ENCODE results near the gene FAM83E. TPM values are rescaled to one million over a fixed set of nuclear protein-coding genes. Genes with fewer than 3 reads are reported as not detected.

The FAM83E gene
- polyA plus RNA-seq, 2 of the 4 experiments (the other 2 are of a cell fraction), result 0.16 to 0.41 TPM

- no peak for TF ChIP-seq ESRRA (IDR thresholded peaks at IDR 0.05; ENCODE audit: borderline replicate concordance, low read length)
- no peak for TF ChIP-seq ZNF302 (CRISPR knock-in tag; IDR thresholded peaks at IDR 0.05)
- TF ChIP-seq CEBPB (IDR thresholded peaks at IDR 0.05), result no peak
- no peak for TF ChIP-seq POLR2A (IDR thresholded peaks at IDR 0.05; ENCODE audit: low read length)
- TF ChIP-seq MAZ (IDR thresholded peaks at IDR 0.05; ENCODE audit: borderline replicate concordance, low read depth, low read length), result peak; percentile 87; the same call in 1 of the 2 replicates
- TF ChIP-seq EHMT2 (IDR thresholded peaks at IDR 0.05; ENCODE audit: low read depth), result no peak
- no peak for TF ChIP-seq NR3C1 (IDR thresholded peaks at IDR 0.05)
- TF ChIP-seq RNF2 (IDR thresholded peaks at IDR 0.05; ENCODE audit: borderline replicate concordance, low read depth), result no peak
- TF ChIP-seq CBX2 (IDR thresholded peaks at IDR 0.05; ENCODE audit: borderline replicate concordance, low read depth), result no peak
- peak in 1 of 2 experiments; percentile 10; a peak in 1 of 5 replicates for TF ChIP-seq JUN (IDR thresholded peaks at IDR 0.05)
- peak; percentile 50; the same call in 1 of the 2 replicates for TF ChIP-seq GATA3 (IDR thresholded peaks at IDR 0.05; ENCODE audit: borderline replicate concordance)
- no peak for TF ChIP-seq FOSL2 (IDR thresholded peaks at IDR 0.05)
- TF ChIP-seq FOSL2 (CRISPR knock-in tag; IDR thresholded peaks at IDR 0.05), result no peak
- no peak for TF ChIP-seq CHD4 (IDR thresholded peaks at IDR 0.05; ENCODE audit: borderline replicate concordance)
- no peak for TF ChIP-seq HOXA7 (CRISPR knock-in tag; IDR thresholded peaks at IDR 0.05)
- TF ChIP-seq MYC (IDR thresholded peaks at IDR 0.05; ENCODE audit: borderline replicate concordance, low read length), result no peak; the same call in 1 of the 2 replicates
- no peak for TF ChIP-seq CBX8 (IDR thresholded peaks at IDR 0.05)
- TF ChIP-seq SREBF2 (IDR thresholded peaks at IDR 0.05), result no peak
- no peak for TF ChIP-seq HOXB13 (CRISPR knock-in tag; IDR thresholded peaks at IDR 0.05; ENCODE audit: low read depth)
- TF ChIP-seq HOXB5 (CRISPR knock-in tag; IDR thresholded peaks at IDR 0.05), result peak; percentile 66; the same call in 1 of the 2 replicates
- TF ChIP-seq JUNB (IDR thresholded peaks at IDR 0.05), result no peak
- TF ChIP-seq HEYL (CRISPR knock-in tag; IDR thresholded peaks at IDR 0.05), result no peak
- no peak for TF ChIP-seq KDM5A (IDR thresholded peaks at IDR 0.05)
- TF ChIP-seq, protein P1, sequence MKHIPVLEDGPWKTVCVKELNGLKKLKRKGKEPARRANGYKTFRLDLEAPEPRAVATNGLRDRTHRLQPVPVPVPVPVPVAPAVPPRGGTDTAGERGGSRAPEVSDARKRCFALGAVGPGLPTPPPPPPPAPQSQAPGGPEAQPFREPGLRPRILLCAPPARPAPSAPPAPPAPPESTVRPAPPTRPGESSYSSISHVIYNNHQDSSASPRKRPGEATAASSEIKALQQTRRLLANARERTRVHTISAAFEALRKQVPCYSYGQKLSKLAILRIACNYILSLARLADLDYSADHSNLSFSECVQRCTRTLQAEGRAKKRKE (CRISPR knock-in tag; IDR thresholded peaks at IDR 0.05; ENCODE audit: low read depth), result no peak
- no peak for TF ChIP-seq KDM1A (IDR thresholded peaks at IDR 0.05; ENCODE audit: low read depth)
- TF ChIP-seq, protein P2, sequence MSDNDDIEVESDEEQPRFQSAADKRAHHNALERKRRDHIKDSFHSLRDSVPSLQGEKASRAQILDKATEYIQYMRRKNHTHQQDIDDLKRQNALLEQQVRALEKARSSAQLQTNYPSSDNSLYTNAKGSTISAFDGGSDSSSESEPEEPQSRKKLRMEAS (IDR thresholded peaks at IDR 0.05), result peak; percentile 100
- TF ChIP-seq ZC3H11A (IDR thresholded peaks at IDR 0.05), result no peak
- TF ChIP-seq NFE2L2 (conservative IDR thresholded peaks at IDR 0.05; ENCODE audit: low read length), result 0 out of 2 replicates have a peak, but pooled peaks have one; percentile 3
- TF ChIP-seq BHLHE40 (IDR thresholded peaks at IDR 0.05; ENCODE audit: low read depth, low read length), result peak; percentile 77
- no peak for TF ChIP-seq RARB (CRISPR knock-in tag; IDR thresholded peaks at IDR 0.05)
- TF ChIP-seq HDAC2 (IDR thresholded peaks at IDR 0.05), result no peak
These were observed 22.6 kb upstream of the FAM83E start (continued) for GRCh38 chr19:48637449-48637947.

- H3K4me2 ChIP-seq, result peak within 1 kb of the TSS; percentile 100
- peaks cover 49% of the 10 kb centered on the region for H3K4me1 ChIP-seq
- FAIRE-seq (no peak), ATAC-seq (peak; percentile 32 to 57), DNase-seq (ENCODE audit: low read depth in 1 of 2, low spot score in 1 of 2) (peak; percentile 79)
- CTCF ChIA-PET, result interaction anchor here (0.8 to 1.2 kb wide), 2 partner anchors 12 to 20 kb away, joined by 3 read pairs; no protein-coding TSS in a partner anchor
- no peaks in the 10 kb centered on the region for H3K9me3 ChIP-seq
- POLR2A ChIA-PET, result interaction anchor here (1.3 to 1.4 kb wide), 2 partner anchors 9 to 18 kb away, joined by 3 to 5 read pairs; partner anchors contain the start of genes RPL18 and SPHK2
- peak within 1 kb of the TSS; percentile 71 for H3K4me3 ChIP-seq
- WGBS (ENCODE audit: missing lambda C conversion rate), result 3% methylated on average over 31 of the region's 40 CpGs
- H3K27ac ChIP-seq, result peak within 1 kb of the TSS; percentile 89 to 92
- TF ChIP-seq HDAC2 (IDR thresholded peaks at IDR 0.05), result 0 out of 2 replicates have a peak, but pooled peaks have one; percentile 42
- no peak for TF ChIP-seq RFX5 (IDR thresholded peaks at IDR 0.05)
- TF ChIP-seq CEBPB (IDR thresholded peaks at IDR 0.05), result peak; percentile 47 to 75; a peak in 3 of 4 replicates
- TF ChIP-seq RNF2 (IDR thresholded peaks at IDR 0.05; ENCODE audit: borderline replicate concordance, low read depth), result 0 out of 2 replicates have a peak, but pooled peaks have one; percentile 24
- no peak for TF ChIP-seq HEYL (CRISPR knock-in tag; IDR thresholded peaks at IDR 0.05)
These were observed 22.1 kb upstream of the FAM83E start, which contains the start of gene DBP for GRCh38 chr19:48636859-48637448. Gene DBP (minus strand): TSS chr19:48637379. CDS start chr19:48636994, 385 bp downstream.
